GM12878 (cell line): ENCODE data around the gene SPN. TPM values are rescaled to one million over a fixed set of nuclear protein-coding genes. Genes with fewer than 3 reads are reported as not detected.

Source experiments
- ATAC-seq: fragments of 200-7000 bp; cut with Tn5 transposase; 3 replicates; pipeline ENCODE4 v1.9.1; 2020; ENCODE audit warnings: mild to moderate bottlenecking, moderate library complexity
- BruUV-seq: library from RNA; stranded (reverse); fragments of 400-500 nt; replicated peaks from 2 replicates; lab custom pipeline; 2021; lab: Mats Ljungman, UMichigan
- CTCF ChIA-PET: fragments of 300-600 bp; sonication (Branson Sonifier 250); formaldehyde crosslinking; extraction: SDS; loops from one replicate; lab custom pipeline; 2021; ENCODE audit warnings: inconsistent platforms; lab: Yijun Ruan, JAX
- POLR2A ChIA-PET: fragments of 350-600 bp; formaldehyde crosslinking; extraction: SDS; loops from one replicate; lab custom pipeline; 2021; ENCODE audit warnings: inconsistent platforms; lab: Charles Lee
- RAD21 ChIA-PET: fragments of 300-600 bp; sonication (Branson Sonifier 250); formaldehyde crosslinking; loops from one replicate; lab custom pipeline; 2023; ENCODE audit warnings: antibody characterized with exemption; ENCODE audit not compliant: unreplicated experiment; lab: Charles Lee
- SMC1A ChIA-PET: fragments of 300-600 bp; sonication (Branson Sonifier 250); formaldehyde crosslinking; loops from one replicate; lab custom pipeline; 2023; ENCODE audit not compliant: unreplicated experiment, uncharacterized antibody; lab: Charles Lee
- DNase-seq: peaks from one replicate; pipeline ENCODE4 v3.0.0-alpha.2; 2011; ENCODE audit warnings: low read depth, low spot score
- FAIRE-seq: peaks from 3 replicates; lab custom pipeline; 2011; peaks lifted over from hg19 to GRCh38; lab: Jason Lieb, UNC
- H2AFZ ChIP-seq: 2 replicates; pipeline ENCODE4 v1.6.0; 2011; ENCODE audit warnings: low read depth, low read length, control low read depth; ENCODE audit not compliant: control insufficient read depth
- H3K27ac ChIP-seq: 2 replicates; pipeline ENCODE4 v1.5.1; 2011; ENCODE audit warnings: control low read depth; ENCODE audit not compliant: control insufficient read depth, insufficient read depth
- H3K27me3 ChIP-seq, 2 experiments: replicated peaks in 1 of 2; 2 replicates each; pipeline versions ENCODE4 v1.6.0 to v1.6.1; 2011; ENCODE audit warnings: low read length in 1 of 2; ENCODE audit not compliant: control insufficient read depth in 2 of 2, insufficient read depth in 2 of 2
- H3K36me3 ChIP-seq, 2 experiments: 2 replicates each; pipeline ENCODE4 v1.5.1; 2011; ENCODE audit warnings: low read length in 1 of 2; ENCODE audit not compliant: control insufficient read depth in 2 of 2, insufficient read depth in 2 of 2
- H3K4me1 ChIP-seq: 2 replicates; pipeline ENCODE4 v1.6.1; 2011; ENCODE audit warnings: mild to moderate bottlenecking, low read length, moderate library complexity, mixed read lengths; ENCODE audit not compliant: control insufficient read depth, insufficient read depth
- H3K4me2 ChIP-seq: 2 replicates; pipeline ENCODE4 v1.6.0; 2011; ENCODE audit warnings: control low read depth; ENCODE audit not compliant: control insufficient read depth, insufficient read depth
- H3K4me3 ChIP-seq: fragments of 200-600 bp; sonication (generic); 2 replicates; pipeline ENCODE4 v1.5.1; 2016
- H3K79me2 ChIP-seq: 2 replicates; pipeline ENCODE4 v1.6.0; 2011; ENCODE audit warnings: low read length; ENCODE audit not compliant: control insufficient read depth, insufficient read depth
- H3K9ac ChIP-seq: 2 replicates; pipeline ENCODE4 v1.8.0; 2011; ENCODE audit warnings: low read length, control low read depth, mixed read lengths; ENCODE audit not compliant: control insufficient read depth, insufficient read depth
- H3K9me3 ChIP-seq: replicated peaks from 3 replicates; pipeline ENCODE4 v1.5.1; 2011; ENCODE audit warnings: mild to moderate bottlenecking, low read length; ENCODE audit not compliant: control insufficient read depth, insufficient read depth
- H4K20me1 ChIP-seq: 2 replicates; pipeline ENCODE4 v1.6.0; 2011; ENCODE audit not compliant: control insufficient read depth, insufficient read depth
- ATF7 ChIP-seq: fragments of 450-650 bp; IDR thresholded peaks from 2 replicates; pipeline ENCODE4 v1.6.1; 2016; ENCODE audit warnings: low read depth, mild to moderate bottlenecking
- CHD2 ChIP-seq: IDR thresholded peaks from 2 replicates; pipeline ENCODE4 v1.6.1; 2011; ENCODE audit warnings: low read depth, low read length, improper control_type of control experiment, borderline replicate concordance
- CHD4 ChIP-seq: fragments of 200-600 bp; sonication (generic); IDR thresholded peaks from 2 replicates; pipeline ENCODE4 v1.6.1; 2016; ENCODE audit warnings: mild to moderate bottlenecking
- ESRRA ChIP-seq: IDR thresholded peaks from 2 replicates; pipeline ENCODE4 v1.6.1; 2012; ENCODE audit warnings: mild to moderate bottlenecking, low read length, improper control_type of control experiment
- NBN ChIP-seq: fragments of 450-650 bp; IDR thresholded peaks from 2 replicates; pipeline ENCODE4 v1.6.1; 2016
- POLR2AphosphoS2 ChIP-seq: IDR thresholded peaks from 2 replicates; pipeline ENCODE4 v1.6.1; 2011; ENCODE audit warnings: low read depth, mild to moderate bottlenecking, low read length, improper control_type of control experiment, moderate library complexity
- RUNX3 ChIP-seq: IDR thresholded peaks from 2 replicates; pipeline ENCODE4 v1.6.1; 2012; ENCODE audit warnings: low read length, inconsistent platforms
- SMARCA5 ChIP-seq: fragments of 450-650 bp; IDR thresholded peaks from 2 replicates; pipeline ENCODE4 v1.6.1; 2017; ENCODE audit warnings: mild to moderate bottlenecking
- SRF ChIP-seq, 2 experiments: IDR thresholded peaks; 2 replicates each; pipeline ENCODE4 v1.6.1; 2011; ENCODE audit warnings: low read depth in 2 of 2, low read length in 2 of 2, mild to moderate bottlenecking in 1 of 2, moderate library complexity in 1 of 2
- SUZ12 ChIP-seq: fragments of 200-600 bp; sonication (generic); IDR thresholded peaks from one replicate; pipeline ENCODE4 v1.6.1; 2018; ENCODE audit warnings: antibody characterized with exemption, mild to moderate bottlenecking; ENCODE audit not compliant: unreplicated experiment
- ZNF217 ChIP-seq: fragments of 450-650 bp; IDR thresholded peaks from 2 replicates; pipeline ENCODE4 v1.6.1; 2017; ENCODE audit warnings: antibody characterized with exemption, mild to moderate bottlenecking
- ZNF384 ChIP-seq: IDR thresholded peaks from 2 replicates; pipeline ENCODE4 v1.6.1; 2012; ENCODE audit warnings: low read depth, mild to moderate bottlenecking, low read length, improper control_type of control experiment, borderline replicate concordance
- WGBS: methylation state at CpG from one replicate; pipeline ENCODE4 v1.1.6; 2016; ENCODE audit warnings: low lambda C conversion rate; ENCODE audit not compliant: insufficient replicate concordance, insufficient coverage; ENCODE audit errors: missing lambda C conversion rate; 5-methylcytosine and 5-hydroxymethylcytosine counted together
- in situ Hi-C: fragments of 300-500 bp; cut with MboI; formaldehyde crosslinking; loops from 9 replicates; pipeline ENCODE4 v1.14.3; 2018; ENCODE audit warnings: mixed read lengths
- intact Hi-C: fragments of 100-400 bp; cut with micrococcal nuclease; formaldehyde crosslinking; loops from one replicate; pipeline ENCODE4 v1.14.2; 2022; ENCODE audit not compliant: unreplicated experiment
- polyA plus RNA-seq, 11 experiments: library from polyadenylated mRNA; depleted of rRNA in 4 of 11; unstranded in 6 of 11; stranded (reverse) in 5 of 11; fragments of >200 nt; fragmentation: Nextera tagmentation in 4 of 11; fragmentation: Illumina TruSeq in 1 of 11; extraction: Ambion mirVana in 4 of 11; extraction: Trizol in 1 of 11; gene quantifications; 1 replicate in 1 of 11; 2 replicates in 10 of 11; pipeline versions ENCODE4 v1.2.1 to v1.2.3, GENCODE V29; 2011 to 2016; ENCODE audit warnings: inconsistent platforms in 2 of 11, missing spikeins in 2 of 11, low read depth in 1 of 11
- total RNA-seq, 4 experiments: library from RNA; depleted of rRNA in 3 of 4; stranded (reverse); fragments of >200 nt in 3 of 4; fragmentation: Illumina TruSeq in 1 of 4; extraction: Trizol in 1 of 4; gene quantifications; 2 replicates each; pipeline versions ENCODE4 v1.2.1 to v1.2.3, GENCODE V29; 2013 to 2021
- TF ChIP-seq, protein P1 (sequence below): IDR thresholded peaks from 2 replicates; pipeline ENCODE4 v1.6.1; 2011; ENCODE audit warnings: low read depth, low read length, improper control_type of control experiment, borderline replicate concordance
- TF ChIP-seq, protein P2 (sequence below): IDR thresholded peaks from 2 replicates; pipeline ENCODE4 v1.6.1; 2012; ENCODE audit warnings: improper control_type of control experiment, low read depth, low read length; ENCODE audit not compliant: insufficient replicate concordance

SPN gene
- total and polyA plus RNA-seq, 10 of the 15 experiments (the other 5 are each of a cell fraction or from before 2014, with no cell fraction given) = 16.2 to 173 (median 92.7) TPM

DNA sequence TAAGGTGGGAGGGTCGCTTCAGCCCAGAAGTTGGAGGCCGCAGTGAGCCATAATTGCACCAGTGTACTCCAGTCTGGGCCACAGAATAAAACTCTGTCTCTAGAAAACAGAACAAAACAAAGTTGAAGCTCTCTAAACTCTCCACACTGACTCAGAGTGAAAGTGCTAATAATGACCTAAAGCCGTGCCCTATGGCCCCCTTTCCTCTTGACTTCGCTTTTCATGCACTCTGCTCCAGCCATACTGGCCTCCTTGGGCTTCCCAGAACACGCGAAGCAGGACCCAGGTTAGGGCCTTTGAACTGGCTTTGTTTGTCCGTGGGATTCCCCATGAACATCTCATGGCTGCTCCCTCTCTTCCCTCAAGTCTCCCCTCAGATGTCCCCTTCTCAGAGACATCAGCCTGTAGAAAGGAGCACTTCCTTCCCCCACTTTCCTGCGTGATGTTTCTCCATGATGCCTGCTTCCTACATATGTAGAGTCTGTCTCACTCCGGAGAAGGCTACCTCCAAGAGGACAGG is 18.6 kb upstream of the SPN start (continued):
- TF ChIP-seq ESRRA (no peak), CHD2 (0 out of 2 replicates have a peak, but pooled peaks have one; percentile 7), NBN (peak; percentile 91)

DNA sequence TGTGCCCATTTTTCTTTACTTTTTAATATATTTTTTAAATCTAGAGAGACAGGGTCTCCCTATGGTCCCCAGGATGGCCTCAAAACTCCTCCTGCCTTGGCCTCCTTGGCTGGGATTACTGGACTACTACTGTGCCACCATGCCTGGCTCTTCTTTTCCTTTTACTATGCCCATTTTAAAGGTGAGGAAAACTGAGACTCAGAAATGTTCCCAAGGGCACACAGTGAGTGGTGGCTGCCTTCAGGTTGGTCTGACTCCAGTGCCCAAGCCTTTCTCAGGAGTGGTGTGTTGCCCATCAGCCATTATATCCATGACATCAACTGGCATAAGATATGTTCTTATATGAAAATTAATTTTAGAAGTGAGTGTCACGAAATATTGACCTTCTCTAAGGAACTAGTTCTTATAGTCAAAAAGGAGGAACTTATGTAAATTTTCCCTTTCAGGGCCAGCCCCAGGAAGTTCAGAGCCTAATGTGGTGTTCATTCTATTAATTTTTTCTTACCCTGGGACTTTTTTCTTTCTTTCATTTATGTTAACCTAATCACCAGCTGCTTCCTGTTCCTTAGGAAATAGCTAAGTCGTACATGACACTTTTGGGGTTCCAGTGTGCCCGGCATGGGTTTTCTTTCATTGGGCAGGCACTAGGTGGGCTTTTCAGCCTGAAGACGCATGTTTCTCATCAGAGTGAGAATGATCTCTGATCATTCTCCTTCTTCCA is 17.9 kb upstream of the SPN start:
- CTCF ChIA-PET = interaction anchor here (0.7 to 1.0 kb wide), 6 partner anchors 9 to 65 kb away, joined by 3 to 4 read pairs (median 3); no protein-coding TSS in a partner anchor
- in situ Hi-C loops (no loop called here), intact Hi-C loops (loop anchor here (1.0 to 5.0 kb wide), 3 partner anchors 16 to 32 kb away; partner anchors contain the start of gene QPRT)
- DNase-seq (no peak), ATAC-seq (peak; percentile 46), FAIRE-seq (peak; percentile 35)
- SMC1A ChIA-PET = interaction anchor here (0.6 to 5.1 kb wide), 3 partner anchors 9 to 151 kb away, joined by 3 to 49 read pairs (median 5); partner anchors contain the start of gene SPN
- Histone ChIP-seq H3K4me2 (peak overlapping the region; percentile 70), H3K4me3 (no peak overlapping the region), H3K79me2 (no peaks in the 10 kb centered on the region), H3K36me3 (no peaks in the 10 kb centered on the region), H3K27ac (peak overlapping the region; percentile 90), H4K20me1 (no peaks in the 10 kb centered on the region), H3K27me3 (no peaks in the 10 kb centered on the region), H2AFZ (peak overlapping the region; percentile 88), H3K4me1 (peaks cover 46% of the 10 kb centered on the region), H3K9ac (peak overlapping the region; percentile 54), H3K9me3 (no peaks in the 10 kb centered on the region; the same call in 2 of the 3 replicates)
- TSS peak; percentile 96 for BruUV-seq
- WGBS = 17% methylated on average over 4 of the region's 4 CpGs
- RAD21 ChIA-PET = interaction anchor here (1.0 to 4.4 kb wide), 6 partner anchors 9 to 57 kb away, joined by 3 to 50 read pairs (median 6); partner anchors contain the start of gene SPN
- POLR2A ChIA-PET = interaction anchor here (0.9 to 3.5 kb wide), 8 partner anchors 9 to 171 kb away, joined by 3 to 38 read pairs (median 4); partner anchors contain the start of genes PAGR1 and SPN
- TF ChIP-seq, protein P1, sequence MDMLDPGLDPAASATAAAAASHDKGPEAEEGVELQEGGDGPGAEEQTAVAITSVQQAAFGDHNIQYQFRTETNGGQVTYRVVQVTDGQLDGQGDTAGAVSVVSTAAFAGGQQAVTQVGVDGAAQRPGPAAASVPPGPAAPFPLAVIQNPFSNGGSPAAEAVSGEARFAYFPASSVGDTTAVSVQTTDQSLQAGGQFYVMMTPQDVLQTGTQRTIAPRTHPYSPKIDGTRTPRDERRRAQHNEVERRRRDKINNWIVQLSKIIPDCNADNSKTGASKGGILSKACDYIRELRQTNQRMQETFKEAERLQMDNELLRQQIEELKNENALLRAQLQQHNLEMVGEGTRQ = no peak
- 0 out of 2 replicates have a peak, but pooled peaks have one; percentile 26 for TF ChIP-seq RUNX3
- TF ChIP-seq CHD4 = no peak
- peak; percentile 24; the same call in 1 of the 2 replicates for TF ChIP-seq ZNF384
- peak; percentile 40; the same call in 1 of the 2 replicates for TF ChIP-seq ATF7
- no peak for TF ChIP-seq POLR2AphosphoS2
- peak; percentile 96 for TF ChIP-seq SMARCA5
- TF ChIP-seq, protein P2, sequence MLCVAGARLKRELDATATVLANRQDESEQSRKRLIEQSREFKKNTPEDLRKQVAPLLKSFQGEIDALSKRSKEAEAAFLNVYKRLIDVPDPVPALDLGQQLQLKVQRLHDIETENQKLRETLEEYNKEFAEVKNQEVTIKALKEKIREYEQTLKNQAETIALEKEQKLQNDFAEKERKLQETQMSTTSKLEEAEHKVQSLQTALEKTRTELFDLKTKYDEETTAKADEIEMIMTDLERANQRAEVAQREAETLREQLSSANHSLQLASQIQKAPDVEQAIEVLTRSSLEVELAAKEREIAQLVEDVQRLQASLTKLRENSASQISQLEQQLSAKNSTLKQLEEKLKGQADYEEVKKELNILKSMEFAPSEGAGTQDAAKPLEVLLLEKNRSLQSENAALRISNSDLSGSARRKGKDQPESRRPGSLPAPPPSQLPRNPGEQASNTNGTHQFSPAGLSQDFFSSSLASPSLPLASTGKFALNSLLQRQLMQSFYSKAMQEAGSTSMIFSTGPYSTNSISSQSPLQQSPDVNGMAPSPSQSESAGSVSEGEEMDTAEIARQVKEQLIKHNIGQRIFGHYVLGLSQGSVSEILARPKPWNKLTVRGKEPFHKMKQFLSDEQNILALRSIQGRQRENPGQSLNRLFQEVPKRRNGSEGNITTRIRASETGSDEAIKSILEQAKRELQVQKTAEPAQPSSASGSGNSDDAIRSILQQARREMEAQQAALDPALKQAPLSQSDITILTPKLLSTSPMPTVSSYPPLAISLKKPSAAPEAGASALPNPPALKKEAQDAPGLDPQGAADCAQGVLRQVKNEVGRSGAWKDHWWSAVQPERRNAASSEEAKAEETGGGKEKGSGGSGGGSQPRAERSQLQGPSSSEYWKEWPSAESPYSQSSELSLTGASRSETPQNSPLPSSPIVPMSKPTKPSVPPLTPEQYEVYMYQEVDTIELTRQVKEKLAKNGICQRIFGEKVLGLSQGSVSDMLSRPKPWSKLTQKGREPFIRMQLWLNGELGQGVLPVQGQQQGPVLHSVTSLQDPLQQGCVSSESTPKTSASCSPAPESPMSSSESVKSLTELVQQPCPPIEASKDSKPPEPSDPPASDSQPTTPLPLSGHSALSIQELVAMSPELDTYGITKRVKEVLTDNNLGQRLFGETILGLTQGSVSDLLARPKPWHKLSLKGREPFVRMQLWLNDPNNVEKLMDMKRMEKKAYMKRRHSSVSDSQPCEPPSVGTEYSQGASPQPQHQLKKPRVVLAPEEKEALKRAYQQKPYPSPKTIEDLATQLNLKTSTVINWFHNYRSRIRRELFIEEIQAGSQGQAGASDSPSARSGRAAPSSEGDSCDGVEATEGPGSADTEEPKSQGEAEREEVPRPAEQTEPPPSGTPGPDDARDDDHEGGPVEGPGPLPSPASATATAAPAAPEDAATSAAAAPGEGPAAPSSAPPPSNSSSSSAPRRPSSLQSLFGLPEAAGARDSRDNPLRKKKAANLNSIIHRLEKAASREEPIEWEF = peak; percentile 79
- TF ChIP-seq ZNF217 = peak; percentile 96
- peak in 1 of 2 experiments; percentile 73; a peak in 1 of 4 replicates for TF ChIP-seq SRF (IDR thresholded peaks at IDR 0.05; ENCODE audit: low read depth in 2 of 2, low read length in 2 of 2)
- TF ChIP-seq SUZ12 = no peak
